ENCODE data around the gene FERMT3.

FERMT3 gene

GRCh38 chr11:64264371-64264852 is 57.9 kb downstream of the FERMT3 start:
- DNase-seq (ENCODE audit: low spot score): no peak

GRCh38 chr11:64265176-64266160 is 58.9 kb downstream of the FERMT3 start:
- DNase-seq (ENCODE audit: low spot score): no peak

GRCh38 chr11:64266339-64266738 is 59.8 kb downstream of the FERMT3 start:
- no peak for DNase-seq (ENCODE audit: low spot score)

DNA sequence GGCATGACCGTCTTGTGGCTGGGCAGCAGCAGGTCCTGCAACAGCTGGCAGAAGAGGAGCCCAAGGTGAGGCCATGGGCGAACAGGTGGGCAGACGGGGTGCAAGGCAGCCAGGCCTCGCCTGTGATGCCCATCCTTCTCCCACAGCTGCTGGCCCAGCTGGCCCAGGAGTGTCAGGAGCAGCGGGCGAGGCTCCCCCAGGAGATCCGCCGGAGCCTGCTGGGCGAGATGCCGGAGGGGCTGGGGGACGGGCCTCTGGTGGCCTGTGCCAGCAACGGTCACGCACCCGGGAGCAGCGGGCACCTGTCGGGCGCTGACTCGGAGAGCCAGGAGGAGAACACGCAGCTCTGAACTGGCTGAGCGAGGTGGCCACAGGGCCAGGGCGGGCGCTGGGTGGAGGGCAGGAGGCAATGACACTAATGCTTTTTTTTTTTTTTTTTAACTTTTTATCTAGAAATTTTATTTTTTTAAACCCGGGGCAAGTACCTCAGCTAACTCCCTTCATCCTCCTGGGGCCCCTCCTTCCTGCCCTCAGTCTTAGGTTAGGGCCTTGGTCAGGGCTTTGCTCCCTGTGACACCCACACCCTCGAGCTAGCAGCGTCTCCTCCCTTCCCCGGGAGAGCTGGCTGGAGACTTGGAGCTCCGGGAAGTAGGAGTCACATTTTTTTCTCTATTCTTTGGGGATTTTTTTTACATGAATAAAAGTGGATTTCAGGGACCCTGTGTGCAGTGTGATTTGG is 60.9 kb downstream of the FERMT3 start:
- DNase-seq (ENCODE audit: low spot score): no peak

GRCh38 chr11:64268025-64268892 is 61.7 kb downstream of the FERMT3 start:
- no peak for DNase-seq (ENCODE audit: low spot score)

DNA sequence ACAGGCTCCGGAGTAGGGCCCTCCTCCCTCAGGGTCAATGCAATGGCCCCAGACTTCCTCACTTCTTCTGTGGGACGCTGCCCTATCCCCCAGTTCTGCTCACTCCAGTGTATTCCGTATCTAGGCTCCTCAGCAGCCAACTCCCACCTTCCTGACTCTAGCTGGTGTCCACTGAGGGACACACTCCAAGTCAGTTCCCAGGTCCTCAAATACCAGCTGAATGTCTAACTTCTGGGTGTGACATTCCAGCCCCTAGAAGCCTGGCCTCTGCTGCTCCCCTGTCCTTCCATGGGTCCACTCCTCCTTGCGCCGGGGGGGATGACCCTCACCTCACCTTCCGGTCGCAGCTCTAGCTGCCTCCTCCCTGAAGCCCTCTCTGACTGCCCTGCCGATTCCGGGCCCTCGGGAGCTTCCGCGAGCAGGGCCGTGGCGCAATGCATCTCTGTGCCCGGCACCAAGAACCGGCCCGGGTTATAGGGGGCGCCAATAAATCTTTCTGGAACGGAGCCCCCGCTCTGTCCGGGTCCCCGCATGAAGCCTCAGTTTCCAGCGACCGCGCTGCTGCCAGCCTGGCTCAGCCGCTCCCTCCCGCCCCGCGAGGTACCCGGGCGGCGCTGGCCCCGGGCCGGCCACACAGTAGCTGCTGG is 62.5 kb downstream of the FERMT3 start:
- no peak for DNase-seq (ENCODE audit: low spot score)

DNA sequence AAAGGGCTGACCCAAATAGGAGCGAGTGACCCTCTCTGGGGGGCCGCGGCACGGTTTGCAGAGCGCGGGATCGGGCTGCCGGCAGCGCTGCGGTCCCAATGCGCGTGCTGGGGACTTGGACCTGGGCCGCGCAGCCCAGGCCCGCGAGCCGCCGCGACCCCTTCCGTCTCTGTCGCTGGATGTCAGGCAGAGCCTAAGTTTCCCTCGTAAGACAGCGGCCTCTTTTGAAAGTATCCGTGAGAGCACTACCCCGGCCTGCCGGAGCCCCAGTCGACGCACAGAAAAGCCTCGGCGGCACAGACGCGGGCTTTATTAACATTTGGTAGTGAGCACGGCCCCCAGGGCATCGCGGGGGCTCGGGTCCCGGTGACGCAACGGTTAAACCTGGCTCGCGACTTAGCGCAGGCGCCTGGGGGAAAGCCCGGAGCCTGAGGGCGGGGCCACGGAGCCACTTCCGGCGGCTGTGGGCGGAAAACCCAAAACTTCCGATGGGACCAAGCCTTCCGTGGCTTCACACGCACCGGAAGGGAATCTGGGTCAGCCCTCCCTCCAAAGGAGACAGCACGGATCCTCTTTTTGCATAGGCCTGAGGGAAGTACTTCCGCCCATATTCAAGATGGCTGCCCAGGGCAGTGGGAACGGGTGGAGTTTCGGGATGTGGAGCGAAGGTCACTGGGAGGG is 63.2 kb downstream of the FERMT3 start:
- DNase-seq (ENCODE audit: low spot score): peak; percentile 92
